HG03520 (cell line): ENCODE measurements around the gene AKNAD1.
"Not testable (repeated sequence)": the region's sequence is repeated elsewhere in the genome, so short reads cannot be mapped to it uniquely, and the experiment has no call there.

Experiments used
- ATAC-seq: cut with Tn5 transposase; IDR thresholded peaks from one replicate; pipeline ENCODE4 v1.9.1; 2021; ENCODE audit warnings: mild to moderate bottlenecking, moderate library complexity; ENCODE audit not compliant: unreplicated experiment

The AKNAD1 gene

GRCh38 chr1:108792420-108792819 is 64.5 kb downstream of the AKNAD1 start:
- ATAC-seq, result no peak

GRCh38 chr1:108791790-108792189 is 65.1 kb downstream of the AKNAD1 start:
- no peak for ATAC-seq

DNA sequence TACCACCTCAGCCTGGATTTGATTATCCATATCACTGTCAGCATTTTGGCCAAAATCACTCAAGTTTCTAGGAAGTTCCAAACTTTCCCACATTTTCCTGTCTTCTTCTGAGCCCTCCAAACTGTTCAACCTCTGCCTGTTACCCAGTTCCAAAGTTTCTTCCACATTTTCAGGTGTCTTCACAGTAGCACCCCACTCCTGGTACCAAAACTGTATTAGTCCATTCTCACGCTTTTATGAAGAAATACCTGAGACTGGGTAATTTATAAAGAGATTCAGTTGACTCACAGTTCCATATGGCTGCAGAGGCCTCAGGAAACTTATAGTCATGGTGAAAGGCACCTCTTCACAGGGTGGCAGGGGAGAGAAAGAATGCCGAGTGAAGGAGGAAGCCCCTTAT is 71.0 kb downstream of the AKNAD1 start:
- no peak for ATAC-seq

GRCh38 chr1:108785264-108785663 is 71.6 kb downstream of the AKNAD1 start:
- no peak for ATAC-seq

DNA sequence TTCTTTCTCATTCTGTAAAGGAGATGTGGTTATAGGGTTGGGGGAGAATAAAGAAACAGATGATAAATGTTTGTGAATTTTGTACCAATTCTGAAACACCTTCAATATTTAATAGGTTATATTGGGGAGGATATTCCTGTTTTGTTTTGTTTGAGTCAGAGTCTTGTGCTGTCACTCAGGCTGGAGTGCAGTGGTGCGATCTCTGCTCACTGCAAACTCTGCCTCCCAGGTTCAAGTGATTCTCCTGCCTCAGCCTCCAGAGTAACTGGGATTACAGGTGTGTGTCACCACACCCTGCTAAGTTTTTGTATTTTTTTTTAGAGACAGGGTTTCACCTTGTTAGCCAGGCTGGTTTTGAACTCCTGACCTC is 75.3 kb downstream of the AKNAD1 start:
- not testable (repeated sequence) for ATAC-seq

DNA sequence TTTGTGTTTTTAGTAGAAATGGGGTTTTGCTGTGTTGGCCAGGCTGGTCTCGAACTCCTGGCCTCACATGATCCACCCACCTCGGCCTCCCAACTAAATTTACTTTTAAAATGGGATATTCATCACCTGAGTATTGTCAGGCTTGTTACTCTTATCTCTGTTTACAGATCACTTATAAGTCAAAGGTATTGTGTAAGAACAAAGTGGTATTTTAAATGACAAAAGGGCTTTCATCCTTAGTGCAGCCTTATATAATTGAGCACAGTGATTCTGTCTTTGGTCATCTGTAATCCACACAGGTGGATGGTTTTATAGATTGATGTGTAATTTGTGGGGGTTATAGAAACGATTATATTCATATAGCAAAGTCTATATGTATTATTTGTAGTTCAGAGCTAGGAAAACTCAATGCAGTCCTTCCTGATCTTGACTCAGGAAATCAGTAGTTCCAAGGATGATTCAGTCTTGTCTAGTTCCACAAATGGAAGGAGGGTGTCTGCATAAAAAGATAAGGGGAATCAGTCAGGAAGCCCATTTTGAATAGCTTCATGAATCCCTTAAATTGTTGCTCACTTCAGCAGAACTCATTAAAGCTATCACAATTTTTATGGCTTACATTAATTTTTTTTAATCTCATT is 75.8 kb downstream of the AKNAD1 start:
- no peak for ATAC-seq

- ATAC-seq, result no peak
These were observed 77.4 kb downstream of the AKNAD1 start for GRCh38 chr1:108779455-108779854.

DNA sequence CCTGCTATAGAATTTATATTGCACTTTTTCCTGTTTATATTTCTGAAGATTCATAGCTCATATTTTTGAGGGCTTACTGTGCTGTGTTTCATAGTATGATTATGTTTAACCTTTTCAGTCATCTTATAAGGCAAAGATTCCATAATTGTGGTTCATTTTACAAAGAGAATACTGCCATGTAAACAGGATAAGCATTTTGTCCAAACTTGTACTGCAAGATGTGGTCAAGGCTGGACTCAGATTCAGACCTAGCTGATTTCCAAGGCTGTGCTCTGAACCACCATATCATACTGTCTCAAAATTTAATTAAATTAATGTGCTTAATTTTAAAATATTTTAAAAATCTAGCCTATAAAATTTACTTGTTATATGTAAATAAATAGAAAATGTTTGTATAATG is 79.1 kb downstream of the AKNAD1 start:
- ATAC-seq, result no peak

- ATAC-seq, result no peak
These were observed 89.2 kb downstream of the AKNAD1 start for GRCh38 chr1:108767708-108768107.

DNA sequence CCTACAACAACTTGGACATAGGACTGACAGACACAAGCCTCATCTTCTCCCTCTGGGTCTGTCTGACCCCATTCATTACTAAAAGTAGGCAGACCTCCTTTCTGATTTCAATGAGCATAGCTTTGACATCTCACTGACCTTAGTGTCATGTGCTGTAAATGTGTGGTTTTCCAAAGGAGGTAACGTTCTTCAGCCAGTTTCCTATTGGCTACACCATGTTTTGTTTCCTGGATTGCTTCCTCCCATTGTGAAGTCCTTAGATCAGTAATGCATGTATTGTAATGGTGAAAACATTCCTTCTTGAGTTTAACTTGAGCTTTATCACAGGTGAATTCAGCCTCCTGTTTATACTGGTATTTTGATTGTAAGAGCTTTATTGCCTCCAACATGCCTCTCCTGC is 89.8 kb downstream of the AKNAD1 start:
- no peak for ATAC-seq
